ENCODE measurements around the gene DCPS. TPM values are rescaled to one million over a fixed set of nuclear protein-coding genes. Genes with fewer than 3 reads are reported as not detected.
A peak's percentile ranks its signal among the peaks of the same experiment; 100 is the strongest.

Gene DCPS
- total RNA-seq, 1 experiment from 2014 or later, result 27.8 TPM

DNA sequence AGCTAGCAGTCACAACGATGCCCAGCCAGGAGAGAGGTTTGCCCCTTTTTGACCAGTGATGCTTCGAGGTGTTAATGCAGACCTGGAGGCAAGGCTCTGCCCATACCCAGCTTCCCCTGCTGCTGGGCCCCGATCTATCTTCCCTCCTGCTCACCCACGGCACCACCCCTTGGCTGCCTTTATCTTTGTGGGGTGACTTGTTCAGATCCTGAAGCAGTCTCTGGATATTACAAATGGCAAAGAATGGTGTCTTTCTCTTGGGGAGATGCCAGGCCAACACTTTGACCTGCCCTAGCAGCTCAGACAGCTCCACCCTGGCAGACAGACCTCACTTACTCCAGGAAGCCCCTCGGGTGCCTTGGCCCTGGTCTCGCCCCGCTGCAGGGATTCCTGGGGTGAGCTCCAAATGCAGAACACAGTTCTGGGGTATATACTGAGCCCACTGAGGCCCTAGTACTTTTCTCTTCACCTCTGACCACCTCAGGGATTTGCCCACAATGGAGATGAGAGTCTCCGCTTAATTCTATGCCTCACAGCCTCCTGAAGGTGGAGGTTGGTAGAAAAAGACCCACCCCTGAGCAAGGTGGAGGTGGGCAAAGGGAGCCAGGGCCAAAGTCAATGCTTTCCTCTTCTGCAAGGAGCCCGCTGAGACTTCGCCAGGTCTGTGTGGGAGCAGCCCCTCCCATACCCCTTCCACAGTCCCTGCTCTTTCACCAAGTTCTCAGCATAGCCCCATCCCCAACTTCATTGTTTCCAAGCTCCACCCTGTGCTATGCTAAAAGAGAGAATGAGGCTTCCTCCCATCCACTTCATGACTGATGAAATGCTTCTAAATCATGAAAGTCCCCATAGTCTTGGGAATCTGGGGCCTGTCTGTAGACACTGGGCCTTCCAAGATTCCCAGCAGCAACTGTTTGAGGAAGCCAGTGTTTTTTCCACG is 40.6 kb downstream of the DCPS start:
- no peak for DNase-seq (ENCODE audit: low read depth)

DNA sequence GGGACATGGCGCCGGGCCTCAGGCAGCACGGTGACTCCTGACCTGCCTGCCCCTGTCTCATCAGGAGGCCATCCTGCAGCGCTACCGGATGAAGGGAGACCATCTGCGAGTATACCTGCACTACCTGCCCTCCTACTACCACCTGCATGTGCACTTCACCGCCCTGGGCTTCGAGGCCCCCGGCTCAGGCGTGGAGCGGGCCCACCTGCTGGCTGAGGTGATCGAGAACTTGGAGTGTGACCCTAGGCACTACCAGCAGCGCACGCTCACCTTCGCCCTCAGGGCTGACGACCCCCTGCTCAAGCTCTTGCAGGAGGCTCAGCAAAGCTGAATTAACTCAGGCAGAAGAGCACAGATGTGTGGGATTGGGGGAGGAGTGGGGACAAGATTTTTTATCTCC is 41.4 kb downstream of the DCPS start:
- DNase-seq (ENCODE audit: low read depth), result no peak

DNA sequence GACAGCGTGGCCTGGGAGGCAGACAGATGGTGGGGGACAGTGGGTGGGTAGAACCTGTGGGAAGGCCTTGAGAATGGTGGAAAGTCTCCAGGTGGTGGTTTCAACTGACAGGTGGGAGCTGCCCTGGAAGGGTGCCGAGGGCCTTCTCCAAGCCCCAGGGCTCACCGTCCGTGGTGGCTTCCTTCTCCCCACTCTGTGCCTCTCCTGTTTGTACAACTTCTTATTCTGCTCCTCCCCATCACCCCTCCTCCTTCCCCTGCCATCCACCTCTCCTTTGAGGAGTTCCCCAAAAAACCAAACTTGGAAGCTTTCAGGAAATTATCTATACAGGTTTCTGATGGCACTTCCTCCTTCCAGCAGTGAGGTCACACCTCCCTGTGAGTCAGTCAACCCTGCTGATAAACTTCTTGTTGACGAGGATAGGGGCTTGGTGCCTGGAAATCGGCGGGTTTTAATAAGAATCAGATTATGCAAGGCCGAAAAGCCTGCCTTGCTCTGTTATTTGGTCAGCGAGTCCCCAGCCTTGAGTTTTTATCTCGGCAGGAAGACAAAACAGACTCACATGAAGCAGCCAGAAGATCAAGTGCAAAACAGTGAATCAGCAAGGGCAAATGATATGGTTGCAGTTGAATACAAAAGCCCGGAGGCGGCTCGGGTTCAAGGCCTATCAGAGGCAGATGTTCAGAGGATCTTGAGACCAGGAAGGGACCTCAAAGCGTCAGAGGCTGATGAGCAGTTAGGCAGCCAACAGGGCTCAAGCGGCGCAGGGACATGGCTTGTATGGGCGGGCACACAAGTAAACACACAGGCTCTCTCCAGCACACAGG is 42.1 kb downstream of the DCPS start:
- DNase-seq (ENCODE audit: low read depth), result peak; percentile 72

DNA sequence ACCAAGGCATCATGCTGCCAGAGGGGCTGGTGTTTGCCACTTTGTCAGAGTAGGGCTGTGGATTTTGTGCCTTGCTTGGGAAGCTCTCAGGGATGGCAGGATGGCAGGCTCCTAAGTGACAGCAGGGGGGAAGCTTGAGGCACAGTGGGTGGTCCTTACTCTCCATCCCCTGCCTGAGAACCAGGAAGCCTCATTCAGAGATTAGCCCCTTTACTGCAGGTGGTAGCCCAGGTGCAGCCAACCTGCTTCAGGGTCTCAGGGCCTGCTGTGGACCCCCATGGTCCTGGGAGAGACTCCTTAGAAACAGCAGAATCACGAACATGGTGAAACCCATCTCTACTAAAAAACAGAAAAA is 42.7 kb downstream of the DCPS start:
- DNase-seq (ENCODE audit: low read depth), result no peak

DNA sequence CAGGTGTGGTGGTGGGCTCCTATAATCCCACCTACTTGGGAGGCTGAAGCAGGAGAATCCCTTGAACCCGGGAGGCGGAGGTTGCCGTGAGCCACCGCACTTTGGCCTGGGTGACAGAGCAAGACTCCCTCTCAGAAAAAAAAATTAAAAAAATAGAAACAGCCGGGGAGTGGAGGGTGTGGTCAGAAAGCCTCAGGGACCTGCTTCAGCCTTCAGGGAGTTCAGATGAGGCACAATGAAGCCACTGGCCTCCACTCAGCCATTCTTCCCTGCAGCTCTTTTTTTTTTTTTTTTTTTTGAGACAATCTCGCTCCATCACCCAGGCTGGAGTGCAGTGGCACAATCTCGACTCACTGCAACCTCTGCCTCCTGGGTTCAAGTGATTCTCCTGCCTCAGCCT is 43.1 kb downstream of the DCPS start:
- peak; percentile 36 for DNase-seq (ENCODE audit: low read depth)

DNA sequence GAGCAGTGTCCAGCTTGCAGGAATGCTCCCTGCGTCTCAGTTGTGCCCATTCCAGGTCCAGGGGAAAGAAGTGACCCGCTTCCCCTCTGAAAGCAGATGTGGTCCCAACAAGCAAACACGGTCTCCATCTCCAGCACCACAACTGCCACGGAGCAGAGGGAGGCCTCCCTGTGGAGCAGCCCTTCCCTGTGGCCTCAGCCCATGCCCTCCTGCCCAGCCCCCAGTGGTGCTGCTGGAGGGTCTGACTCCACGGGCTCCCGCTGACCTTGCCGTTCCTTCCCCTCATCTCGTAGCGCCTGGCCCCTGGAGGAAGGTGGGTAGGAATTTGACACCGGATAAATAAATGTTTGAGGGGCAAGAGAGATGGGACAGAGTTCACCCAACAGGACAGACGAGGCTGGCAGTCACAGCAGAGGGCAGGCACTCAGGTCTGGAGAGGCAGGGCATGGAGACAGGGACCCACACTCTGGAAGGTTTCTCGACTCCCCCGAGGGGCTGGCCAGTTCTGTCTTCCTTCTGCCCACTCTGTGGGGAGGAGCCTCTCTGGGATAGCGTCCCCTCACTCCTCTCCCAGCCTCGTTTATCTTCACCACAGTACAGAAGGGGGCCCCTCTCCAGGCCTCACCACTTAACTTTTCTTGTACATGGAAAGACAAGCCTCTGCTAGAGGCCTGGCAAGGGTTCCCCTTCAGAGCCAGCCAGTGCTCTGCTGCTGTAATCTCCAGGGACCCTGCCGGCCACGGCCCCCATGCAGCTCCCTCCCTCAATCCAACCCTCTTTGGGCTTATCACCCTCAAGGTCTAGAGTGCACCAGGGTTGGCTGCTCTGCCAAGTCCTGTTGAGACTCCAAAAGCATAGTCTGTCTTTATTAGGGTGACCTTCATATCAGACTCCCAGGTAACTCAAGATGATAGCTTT is 44.1 kb downstream of the DCPS start:
- no peak for DNase-seq (ENCODE audit: low read depth)

DNA sequence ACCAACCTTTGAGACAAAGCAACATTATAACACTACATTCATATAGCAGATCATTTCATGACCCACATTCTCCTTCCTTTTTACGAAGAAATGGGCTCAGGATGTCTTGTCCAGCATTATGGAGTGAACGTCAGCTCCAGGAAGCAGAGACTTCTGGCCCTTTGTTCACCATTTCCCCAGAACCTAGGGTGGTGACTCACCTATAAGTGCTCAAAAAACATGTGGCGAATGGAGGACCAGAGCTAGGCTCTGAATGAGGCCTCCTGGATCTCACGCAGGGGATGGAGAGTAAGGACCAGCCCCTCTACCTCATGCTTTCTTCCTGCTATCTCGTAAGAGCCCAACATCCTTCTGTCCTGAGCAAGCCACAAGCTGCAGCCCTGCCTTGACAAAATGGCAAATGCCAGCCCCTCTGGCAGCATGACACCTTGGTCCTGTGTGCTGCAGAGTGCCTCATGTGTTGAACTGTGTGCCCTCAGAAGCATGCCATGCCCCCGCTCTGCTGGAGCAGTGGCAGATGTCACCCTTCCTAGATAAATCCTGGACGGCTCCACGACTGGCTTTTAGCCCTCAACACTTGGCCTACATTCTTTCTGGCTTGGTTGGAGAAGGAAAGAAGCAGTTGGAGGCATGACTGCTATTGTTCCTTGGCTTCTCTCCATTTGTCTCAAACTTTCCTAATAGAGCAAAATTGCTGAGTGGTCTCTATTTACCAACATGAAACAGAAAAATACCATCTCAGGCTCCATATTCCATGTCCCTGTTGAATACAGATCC is 45.1 kb downstream of the DCPS start:
- DNase-seq (ENCODE audit: low read depth), result no peak

DNA sequence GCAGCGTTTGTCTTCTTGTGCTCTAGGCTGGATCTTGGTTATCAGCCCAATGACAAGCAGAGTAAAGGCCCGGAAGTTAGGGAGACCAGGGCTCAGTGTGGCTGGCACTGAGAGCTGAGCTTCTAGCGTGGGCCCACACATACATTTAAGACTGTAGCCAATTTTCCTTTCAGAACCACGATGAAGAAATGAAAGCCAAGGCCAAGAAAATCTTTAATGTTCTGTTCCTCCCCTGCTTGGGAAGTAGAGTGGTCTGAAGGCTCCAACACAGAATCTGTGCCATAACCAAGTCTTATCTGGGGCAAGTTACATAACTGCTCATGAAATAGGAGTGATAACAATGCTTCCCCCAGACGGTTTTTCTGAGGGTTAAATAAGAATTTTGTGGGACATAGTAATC is 47.0 kb downstream of the DCPS start:
- DNase-seq (ENCODE audit: low read depth), result no peak

DNA sequence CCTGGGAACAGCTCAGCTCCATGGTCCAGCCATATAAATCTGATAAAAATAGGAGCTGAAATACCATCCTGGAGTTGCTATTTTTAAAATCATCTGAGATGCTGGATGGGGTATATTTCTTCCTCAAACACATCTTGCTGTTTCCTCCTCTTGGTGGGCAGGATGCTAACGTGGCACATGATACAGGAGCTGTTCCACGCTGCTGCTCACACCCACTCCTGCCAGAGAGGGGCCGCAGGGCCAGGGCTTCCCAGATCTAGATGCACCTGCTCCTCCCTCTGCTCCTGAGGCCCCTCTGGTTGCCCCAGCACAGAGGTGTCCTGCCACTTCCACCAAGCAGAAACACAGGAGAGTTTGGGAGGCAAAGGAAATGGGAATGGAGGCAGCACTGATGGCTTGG is 48.3 kb downstream of the DCPS start:
- DNase-seq (ENCODE audit: low read depth), result no peak

DNA sequence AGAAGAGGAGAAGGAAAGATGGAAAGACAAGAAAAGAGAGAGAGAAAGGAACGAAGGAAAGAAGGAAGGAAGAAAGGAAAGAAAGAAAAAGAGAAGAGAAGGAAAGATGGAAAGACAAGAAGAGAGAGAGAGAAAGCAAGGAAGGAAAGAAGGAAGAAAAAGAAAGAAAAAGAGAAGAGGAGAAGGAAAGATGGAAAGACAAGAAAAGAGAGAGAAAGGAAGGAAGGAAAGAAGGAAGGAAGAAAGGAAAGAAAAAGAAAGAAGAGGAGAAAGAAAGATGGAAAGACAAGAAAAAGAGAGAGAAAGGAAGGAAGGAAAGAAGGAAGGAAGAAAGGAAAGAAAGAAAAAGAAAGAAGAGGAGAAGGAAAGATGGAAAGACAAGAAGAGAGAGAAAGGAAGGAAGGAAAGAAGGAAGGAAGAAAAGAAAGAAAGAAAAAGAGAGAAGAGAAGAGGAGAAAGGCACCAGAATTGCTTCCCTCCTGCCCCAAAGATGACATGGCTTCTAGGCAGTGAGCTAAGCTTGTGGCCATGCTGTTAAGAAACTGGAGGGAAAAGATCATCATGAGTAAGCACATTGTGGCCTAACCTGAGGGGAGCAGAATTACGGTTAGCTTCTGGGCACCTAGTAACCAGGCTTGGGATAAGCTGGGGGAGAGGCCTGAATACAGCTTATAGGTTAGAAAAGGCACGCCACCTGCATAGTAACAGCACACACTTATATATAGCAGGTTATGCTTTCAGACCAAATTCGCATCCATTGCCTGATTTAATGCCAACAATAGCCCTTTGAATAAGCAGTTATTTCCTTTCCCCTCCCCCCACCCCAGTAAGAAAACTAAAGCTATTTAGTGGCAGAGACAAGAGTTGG is 49.3 kb downstream of the DCPS start:
- peak; percentile 95 for DNase-seq (ENCODE audit: low read depth)

DNA sequence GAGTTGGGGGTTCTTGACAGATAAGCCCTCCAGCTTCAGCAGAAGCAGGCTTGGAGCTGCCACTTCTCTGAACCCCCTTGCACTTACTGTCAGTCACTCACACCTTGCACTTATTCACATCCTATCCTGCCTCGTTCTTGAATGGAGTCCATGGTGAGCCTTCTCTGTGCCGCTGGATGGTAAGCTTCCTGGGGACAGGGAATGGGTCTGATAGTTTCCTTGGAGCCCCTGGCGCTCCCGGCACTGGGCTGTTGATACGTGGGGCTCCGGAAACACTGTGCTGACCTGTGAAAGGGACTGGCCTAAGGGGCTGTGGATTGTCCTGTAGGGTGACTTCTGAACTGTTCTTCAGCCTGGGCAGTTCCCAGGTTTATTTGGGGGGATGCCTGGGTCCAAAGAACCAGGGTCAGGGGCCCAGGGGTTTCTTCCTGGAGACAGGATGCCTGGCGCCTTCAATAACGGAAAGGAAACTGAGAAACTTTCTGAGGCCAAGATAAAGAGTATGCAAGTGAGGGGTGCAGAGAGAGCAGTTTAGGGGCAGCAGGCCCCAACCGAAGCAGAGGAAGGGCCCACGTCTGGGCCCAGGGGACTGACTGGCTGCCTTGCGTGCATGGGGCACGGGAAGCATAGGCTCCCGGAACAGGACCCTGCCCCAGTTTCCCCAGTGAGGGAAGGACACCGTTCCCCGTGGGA is 50.9 kb downstream of the DCPS start:
- DNase-seq (ENCODE audit: low read depth), result no peak

DNA sequence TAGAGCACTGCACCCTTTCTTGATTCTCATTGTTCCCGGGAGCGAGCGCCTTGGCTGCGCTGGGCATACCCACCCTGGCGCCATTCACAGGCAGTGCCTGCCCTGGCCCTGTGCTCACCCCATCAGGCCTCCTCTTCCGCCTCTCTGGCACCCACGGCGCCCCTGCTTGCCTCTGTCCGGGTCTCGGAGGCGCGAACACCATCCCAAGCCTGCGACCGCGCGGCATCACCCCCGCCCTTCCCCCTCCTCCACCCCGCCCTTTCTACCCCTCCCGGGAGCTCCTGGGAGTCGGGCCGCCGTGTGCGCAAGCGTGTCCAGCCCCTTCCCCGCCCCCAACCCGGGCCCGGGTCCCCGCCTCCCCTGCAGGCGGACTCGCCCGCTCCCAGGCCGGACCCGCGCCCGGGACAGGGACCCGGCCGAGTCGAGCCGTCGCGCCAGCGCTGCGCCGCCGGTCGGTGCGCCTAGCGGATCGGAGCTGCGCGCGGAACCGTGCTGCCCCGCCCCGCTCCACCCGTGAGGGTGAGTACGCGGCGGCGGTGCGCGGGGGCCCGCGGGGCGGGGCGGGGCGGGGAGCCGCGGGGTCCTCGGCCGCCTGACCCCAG is 51.6 kb downstream of the DCPS start, which contains the start of gene ST3GAL4:
Gene ST3GAL4 (plus strand): TSS at position 363 of the 602 bp plus-strand sequence. CDS start 50,470 bp downstream, outside the sequence.
- DNase-seq (ENCODE audit: low read depth), result peak; percentile 73

DNA sequence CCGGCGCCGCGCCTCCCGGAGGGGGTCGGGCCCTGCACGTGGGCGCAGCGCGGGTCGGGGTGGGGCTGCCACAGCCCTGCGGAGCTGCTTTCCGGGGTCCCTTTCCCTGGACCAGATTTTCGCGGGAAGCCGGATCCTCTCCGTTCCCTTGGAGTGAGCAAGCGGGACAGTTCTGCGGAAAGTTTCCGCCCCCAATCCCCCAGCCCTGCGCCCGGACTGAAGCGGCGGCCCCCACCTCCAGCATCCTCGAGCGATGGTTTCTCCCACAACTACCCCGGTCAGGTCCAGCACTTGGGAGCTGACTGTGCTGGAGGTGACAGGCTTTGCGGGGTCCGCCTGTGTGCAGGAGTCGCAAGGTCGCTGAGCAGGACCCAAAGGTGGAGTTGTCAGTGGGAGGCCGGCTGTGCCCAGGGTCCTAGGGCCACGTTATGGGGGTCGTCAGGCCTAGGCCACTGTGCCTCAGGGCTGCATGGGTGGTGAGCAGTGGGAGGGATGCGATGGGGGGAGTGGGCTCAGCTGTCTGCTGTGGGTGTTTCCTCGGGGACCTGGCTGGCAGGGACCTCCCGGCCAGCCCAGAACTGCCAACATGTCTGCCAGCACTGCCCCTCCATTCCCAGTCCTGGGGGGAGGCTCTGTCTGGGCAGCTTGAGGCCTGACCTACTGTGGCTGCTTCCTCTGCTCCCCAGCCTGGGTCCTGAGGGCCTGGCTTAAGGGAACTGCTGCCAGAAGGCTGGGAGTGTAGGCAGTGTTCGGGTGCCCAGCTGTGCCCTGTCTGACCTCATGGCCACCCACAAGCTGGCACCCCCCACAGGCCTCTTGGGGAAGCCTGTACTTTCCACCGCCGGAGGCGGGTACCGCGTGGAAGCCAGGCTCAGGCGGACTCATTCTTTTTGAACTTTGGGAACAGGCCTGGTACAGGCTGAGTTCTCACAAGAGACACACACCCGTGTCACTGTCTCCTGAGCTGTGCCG is 52.4 kb downstream of the DCPS start:
- peak; percentile 75 for DNase-seq (ENCODE audit: low read depth)

DNA sequence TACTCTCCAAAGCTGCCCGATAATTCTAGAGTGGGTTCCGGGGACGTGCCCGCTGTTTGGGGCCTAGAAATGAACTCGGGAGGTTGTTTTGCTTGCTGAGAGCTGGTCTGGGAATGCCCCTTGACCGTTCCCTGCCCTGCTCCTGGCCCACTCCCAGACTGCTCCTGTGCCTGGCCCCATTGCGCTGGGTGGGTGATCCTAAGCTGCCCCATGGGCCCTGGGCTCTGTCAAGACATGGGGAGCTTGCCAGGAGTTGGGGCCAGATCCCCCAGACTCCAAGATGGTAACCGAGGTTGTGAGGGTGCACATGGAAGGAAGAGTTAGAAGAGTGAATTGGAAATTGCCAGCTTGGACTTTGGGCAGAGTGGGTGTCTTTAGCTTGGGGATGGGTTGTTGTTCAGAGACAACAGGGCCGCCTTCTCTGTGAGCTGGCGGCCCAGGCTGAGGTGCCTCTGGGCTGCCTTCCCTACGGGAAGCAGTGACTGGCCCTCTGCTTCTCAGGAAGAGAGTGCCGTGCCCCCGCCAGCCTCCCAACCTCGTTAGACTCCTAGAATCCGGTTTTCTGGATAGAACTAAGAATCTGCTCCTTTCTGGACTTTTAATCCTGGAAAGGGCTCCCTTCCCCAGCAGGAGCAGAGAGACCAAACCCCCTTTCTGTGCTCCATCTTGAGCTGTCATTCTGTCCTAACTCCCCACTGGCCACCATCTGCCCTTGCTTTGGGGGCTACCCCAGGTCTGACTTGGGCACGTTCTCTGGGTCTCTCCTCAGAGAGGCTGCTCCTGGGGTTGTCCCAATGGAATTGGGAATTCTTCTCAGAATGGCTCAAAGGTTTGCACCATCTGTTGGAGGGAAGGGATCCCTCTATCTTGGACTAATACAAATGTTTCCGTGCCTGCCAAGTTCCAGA is 53.4 kb downstream of the DCPS start:
- DNase-seq (ENCODE audit: low read depth), result no peak

DNA sequence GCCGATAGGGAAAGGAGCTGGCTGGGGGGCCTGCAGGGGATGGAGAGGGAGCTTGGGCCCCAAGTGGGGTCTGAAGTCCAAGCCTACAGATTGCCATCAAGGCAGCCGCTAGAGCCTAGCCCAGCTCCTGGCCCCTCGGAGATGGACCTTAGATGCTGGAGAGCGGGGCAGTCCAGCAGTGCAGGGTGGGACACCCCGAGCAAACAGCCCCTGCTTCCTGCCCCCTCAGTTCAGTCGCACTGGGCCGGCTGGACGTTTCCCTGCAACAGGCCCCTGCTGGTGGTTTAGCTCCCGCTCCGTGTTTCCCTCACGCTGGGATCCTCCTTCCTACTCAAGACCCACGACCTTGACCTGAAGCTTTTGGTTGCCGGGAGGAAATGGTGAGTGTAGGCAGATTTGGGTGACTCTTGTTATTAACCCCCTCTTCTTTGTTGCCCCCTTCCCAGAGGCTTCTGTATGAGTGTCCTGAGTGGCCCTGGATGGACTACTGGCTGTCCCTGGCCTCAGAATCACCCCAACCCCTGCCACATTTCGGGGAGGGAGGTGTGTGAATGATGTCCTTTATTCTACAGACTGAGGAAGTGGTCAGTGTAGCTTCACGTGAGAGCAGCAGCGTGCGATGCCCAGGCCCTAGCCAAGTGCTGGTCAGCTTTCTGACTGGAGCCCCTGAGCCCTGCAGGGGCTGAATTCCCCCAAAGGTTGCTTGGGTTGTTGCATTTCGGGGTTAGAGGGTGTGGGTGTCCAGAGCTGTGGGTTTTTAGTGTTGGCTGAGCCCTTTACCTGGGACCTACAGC is 54.3 kb downstream of the DCPS start:
- no peak for DNase-seq (ENCODE audit: low read depth)

DNA sequence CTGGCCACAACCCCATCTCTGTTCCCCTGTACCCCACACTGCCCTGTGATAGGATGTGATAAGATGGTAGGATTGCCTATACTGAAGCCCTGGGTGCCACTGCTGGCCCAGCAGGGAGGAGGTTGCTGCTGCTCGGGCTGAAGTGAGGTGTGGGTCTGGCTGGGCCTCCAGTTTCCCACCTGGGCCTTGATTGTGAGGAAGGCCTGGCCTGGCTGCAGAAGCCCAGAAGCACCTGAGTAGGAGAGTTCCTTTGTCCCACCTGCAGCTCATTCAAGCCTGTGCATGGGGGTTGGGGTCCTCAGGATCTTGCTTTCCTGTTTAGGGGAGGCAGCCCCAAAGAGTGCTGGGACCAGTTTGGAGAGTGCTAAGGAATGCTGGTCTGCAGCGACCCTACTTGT is 54.9 kb downstream of the DCPS start:
- no peak for DNase-seq (ENCODE audit: low read depth)
